GM23248 (cell line): ENCODE measurements around the gene C9. TPM values are rescaled to one million over a fixed set of nuclear protein-coding genes. Genes with fewer than 3 reads are reported as not detected.
"Not testable (repeated sequence)": the region's sequence is repeated elsewhere in the genome, so short reads cannot be mapped to it uniquely, and the experiment has no call there.

Experiments used
- DNase-seq: peaks from one replicate; pipeline ENCODE4 v3.0.0-alpha.2; 2015
- H2AFZ ChIP-seq: fragments of 200-600 bp; sonication (generic); 2 replicates; pipeline ENCODE4 v1.6.1; 2016; ENCODE audit warnings: antibody characterized with exemption
- H3F3A ChIP-seq: fragments of 200-600 bp; sonication (generic); 2 replicates; pipeline ENCODE4 v1.6.1; 2016; ENCODE audit warnings: mild to moderate bottlenecking, antibody characterized with exemption, mixed run types; ENCODE audit not compliant: insufficient read depth
- H3K27ac ChIP-seq: fragments of 200-600 bp; sonication (generic); 2 replicates; pipeline ENCODE4 v1.5.1; 2016; ENCODE audit warnings: mild to moderate bottlenecking
- H3K27me3 ChIP-seq: fragments of 200-600 bp; sonication (generic); replicated peaks from 2 replicates; pipeline ENCODE4 v1.6.1; 2016; ENCODE audit warnings: mild to moderate bottlenecking; ENCODE audit not compliant: insufficient read depth
- H3K36me3 ChIP-seq: fragments of 200-600 bp; sonication (generic); 2 replicates; pipeline ENCODE4 v1.6.1; 2016; ENCODE audit warnings: low read depth, mild to moderate bottlenecking
- H3K4me1 ChIP-seq: fragments of 200-600 bp; sonication (generic); 2 replicates; pipeline ENCODE4 v1.6.1; 2016; ENCODE audit warnings: mild to moderate bottlenecking; ENCODE audit not compliant: insufficient read depth
- H3K4me2 ChIP-seq: fragments of 200-600 bp; sonication (generic); one replicate; pipeline ENCODE4 v1.6.1; 2016; ENCODE audit warnings: mild to moderate bottlenecking; ENCODE audit not compliant: unreplicated experiment
- H3K4me3 ChIP-seq: fragments of 200-600 bp; sonication (generic); 2 replicates; pipeline ENCODE4 v1.5.1; 2016; ENCODE audit warnings: mild to moderate bottlenecking
- H3K79me2 ChIP-seq: fragments of 200-600 bp; sonication (generic); 2 replicates; pipeline ENCODE4 v1.6.1; 2016; ENCODE audit warnings: mild to moderate bottlenecking; ENCODE audit not compliant: insufficient read depth
- H3K9ac ChIP-seq: fragments of 200-600 bp; sonication (generic); 2 replicates; pipeline ENCODE4 v1.6.1; 2016; ENCODE audit warnings: mild to moderate bottlenecking
- H3K9me2 ChIP-seq: fragments of 200-600 bp; sonication (generic); 2 replicates; pipeline ENCODE4 v1.6.1; 2016; ENCODE audit warnings: mixed run types, mild to moderate bottlenecking, moderate library complexity; ENCODE audit not compliant: insufficient read depth
- H3K9me3 ChIP-seq: fragments of 200-600 bp; sonication (generic); one replicate; pipeline ENCODE4 v1.6.1; 2017; ENCODE audit warnings: low read depth
- H4K20me1 ChIP-seq: fragments of 200-600 bp; sonication (generic); 2 replicates; pipeline ENCODE4 v1.6.0; 2016; ENCODE audit not compliant: insufficient read depth
- EZH2 ChIP-seq: fragments of 200-600 bp; sonication (generic); IDR thresholded peaks from 2 replicates; pipeline ENCODE4 v1.6.1; 2018; ENCODE audit warnings: antibody characterized with exemption, mild to moderate bottlenecking; ENCODE audit not compliant: insufficient read depth, poor library complexity, severe bottlenecking
- EZH2phosphoT487 ChIP-seq: fragments of 200-600 bp; sonication (generic); IDR thresholded peaks from 2 replicates; pipeline ENCODE4 v1.6.1; 2018; ENCODE audit warnings: antibody characterized with exemption, moderate library complexity, mild to moderate bottlenecking, low read depth; ENCODE audit not compliant: insufficient read depth
- WGBS, 2 experiments: methylation state at CpG; one replicate each; pipeline ENCODE4 v1.1.6; 2015 to 2017; ENCODE audit warnings: low lambda C conversion rate in 2 of 2, low coverage in 1 of 2; ENCODE audit errors: missing lambda C conversion rate in 2 of 2; 5-methylcytosine and 5-hydroxymethylcytosine counted together
- in situ Hi-C: fragments of 300-500 bp; cut with MboI; formaldehyde crosslinking; loops from 2 replicates; pipeline ENCODE4 v1.15.0; 2020
- polyA plus RNA-seq: library from polyadenylated mRNA; unstranded; fragments of >200 nt; fragmentation: Nextera tagmentation; extraction: Ambion mirVana; gene quantifications from 2 replicates; pipeline ENCODE4 v1.2.1, GENCODE V29; 2016
- total RNA-seq: library from RNA; depleted of rRNA; stranded (reverse); fragments of >200 nt; shearing (Covaris generic); gene quantifications from 2 replicates; pipeline ENCODE4 v1.2.3, GENCODE V29; 2014

The C9 gene
- total and polyA plus RNA-seq, 2 experiments from 2014 or later: not detected

GRCh38 chr5:39331861-39332381 lies 32.4 kb downstream of the C9 start:
- Histone ChIP-seq H2AFZ (no peak overlapping the region), H3K9me2 (no peaks in the 10 kb centered on the region), H3K9ac (no peak overlapping the region), H3F3A (no peaks in the 10 kb centered on the region), H3K4me2 (no peak overlapping the region), H3K4me3 (no peak overlapping the region), H3K4me1 (no peaks in the 10 kb centered on the region), H3K27me3 (no peaks in the 10 kb centered on the region), H4K20me1 (no peaks in the 10 kb centered on the region), H3K79me2 (no peaks in the 10 kb centered on the region), H3K36me3 (no peaks in the 10 kb centered on the region), H3K9me3 (no peaks in the 10 kb centered on the region), H3K27ac (no peak overlapping the region)
- DNase-seq: peak; percentile 46
- in situ Hi-C loops: no loop called here
- TF ChIP-seq EZH2phosphoT487: no peak
- no peak for TF ChIP-seq EZH2
- 8 to 12% methylated on average over 2 of the region's 2 CpGs for WGBS, 2 experiments

GRCh38 chr5:39328731-39329130 lies 35.6 kb downstream of the C9 start:
- Histone ChIP-seq H3K4me1 (no peaks in the 10 kb centered on the region), H4K20me1 (no peaks in the 10 kb centered on the region), H3F3A (no peaks in the 10 kb centered on the region), H3K4me3 (no peak overlapping the region), H3K79me2 (no peaks in the 10 kb centered on the region), H3K27ac (no peak overlapping the region), H3K27me3 (no peaks in the 10 kb centered on the region), H2AFZ (no peak overlapping the region), H3K9me3 (no peaks in the 10 kb centered on the region), H3K9ac (no peak overlapping the region), H3K9me2 (no peaks in the 10 kb centered on the region), H3K36me3 (no peaks in the 10 kb centered on the region), H3K4me2 (no peak overlapping the region)
- in situ Hi-C loops: no loop called here
- TF ChIP-seq EZH2phosphoT487: no peak
- TF ChIP-seq EZH2: no peak
- 80 to 82% methylated on average over 1 of the region's 1 CpG for WGBS, 2 experiments
- DNase-seq: peak; percentile 15

- Histone ChIP-seq H3K36me3 (no peaks in the 10 kb centered on the region), H3K79me2 (no peaks in the 10 kb centered on the region), H3F3A (no peaks in the 10 kb centered on the region), H3K27me3 (no peaks in the 10 kb centered on the region), H3K4me2 (no peak overlapping the region), H3K9me3 (no peaks in the 10 kb centered on the region), H3K27ac (no peak overlapping the region), H3K9me2 (no peaks in the 10 kb centered on the region), H3K4me1 (no peaks in the 10 kb centered on the region), H3K9ac (no peak overlapping the region), H3K4me3 (no peak overlapping the region), H2AFZ (no peak overlapping the region), H4K20me1 (no peaks in the 10 kb centered on the region)
- DNase-seq: no peak
- WGBS, 2 experiments: 58 to 67% methylated on average over 3 of the region's 3 CpGs
- TF ChIP-seq EZH2phosphoT487 (no peak), EZH2 (no peak)
- in situ Hi-C loops: no loop called here
Observed at GRCh38 chr5:39323542-39323941, 40.8 kb downstream of the C9 start.

GRCh38 chr5:39319395-39319794 lies 44.9 kb downstream of the C9 start:
- Histone ChIP-seq H3K27ac (no peak overlapping the region), H3K36me3 (no peaks in the 10 kb centered on the region), H3F3A (no peaks in the 10 kb centered on the region), H3K4me1 (no peaks in the 10 kb centered on the region), H3K9me3 (no peaks in the 10 kb centered on the region), H4K20me1 (no peaks in the 10 kb centered on the region), H3K27me3 (no peaks in the 10 kb centered on the region), H3K9ac (no peak overlapping the region), H2AFZ (no peak overlapping the region), H3K79me2 (no peaks in the 10 kb centered on the region), H3K4me3 (no peak overlapping the region), H3K9me2 (no peaks in the 10 kb centered on the region), H3K4me2 (no peak overlapping the region)
- WGBS, 2 experiments: 77 to 82% methylated on average over 3 of the region's 3 CpGs
- in situ Hi-C loops: no loop called here
- TF ChIP-seq EZH2phosphoT487 (no peak), EZH2 (no peak)
- no peak for DNase-seq

GRCh38 chr5:39316464-39316863 lies 47.8 kb downstream of the C9 start:
- H3K9me3 ChIP-seq, H4K20me1 ChIP-seq, H3K9me2 ChIP-seq, H2AFZ ChIP-seq, H3K4me3 ChIP-seq, H3K27ac ChIP-seq, H3K4me2 ChIP-seq, H3K79me2 ChIP-seq, H3K27me3 ChIP-seq, H3F3A ChIP-seq, H3K4me1 ChIP-seq, H3K9ac ChIP-seq, in situ Hi-C loops, DNase-seq, H3K36me3 ChIP-seq: not testable (repeated sequence)
- 54 to 70% methylated on average over 3 of the region's 3 CpGs for WGBS, 2 experiments
